ENCODE measurements around the gene STING1. TPM values are rescaled to one million over a fixed set of nuclear protein-coding genes. Genes with fewer than 3 reads are reported as not detected.

STING1 gene
- total and polyA plus RNA-seq, 10 of the 15 experiments (the other 5 are each of a cell fraction or from before 2014, with no cell fraction given), result 10.1 to 56.1 (median 41.0) TPM

- TF ChIP-seq BCLAF1 (IDR thresholded peaks at IDR 0.05), result no peak
- TF ChIP-seq RCOR1 (conservative IDR thresholded peaks at IDR 0.05; ENCODE audit: low read depth, low read length), result no peak
- TF ChIP-seq RUNX3 (IDR thresholded peaks at IDR 0.05; ENCODE audit: low read length), result no peak; the same call in none of the 2 replicates
- TF ChIP-seq HDGF (IDR thresholded peaks at IDR 0.05), result peak; percentile 86; the same call in 1 of the 2 replicates
- peak; percentile 69; the same call in 1 of the 2 replicates for TF ChIP-seq STAT1 (conservative IDR thresholded peaks at IDR 0.05)
- TF ChIP-seq CBFB (IDR thresholded peaks at IDR 0.05; ENCODE audit: low read depth), result no peak
- TF ChIP-seq POU2F2 (IDR thresholded peaks at IDR 0.05; ENCODE audit: borderline replicate concordance, low read depth, low read length), result no peak
- TF ChIP-seq RAD21 (IDR thresholded peaks at IDR 0.05; ENCODE audit: insufficient read depth, low read depth, low read length), result 0 out of 2 replicates have a peak, but pooled peaks have one; percentile 3
- no peak for TF ChIP-seq E2F4 (IDR thresholded peaks at IDR 0.05; ENCODE audit: low read depth, low read length)
- no peak for TF ChIP-seq IRF5 (IDR thresholded peaks at IDR 0.05; ENCODE audit: borderline replicate concordance)
- TF ChIP-seq ZBTB11 (CRISPR knock-in tag; IDR thresholded peaks at IDR 0.05), result no peak
- 0 out of 2 replicates have a peak, but pooled peaks have one; percentile 68 for TF ChIP-seq CHD1 (IDR thresholded peaks at IDR 0.05; ENCODE audit: low read depth, low read length)
- no peak; the same call in 1 of the 2 replicates for TF ChIP-seq ZBTB33 (IDR thresholded peaks at IDR 0.05)
These were observed 43.3 kb downstream of the STING1 start, which contains the start of gene DNAJC18 (continued) for GRCh38 chr5:139439013-139439903.

All from GM12878 (cell line).